GM23338 (cell line): Measurements from ENCODE around the gene NHS. TPM values are rescaled to one million over a fixed set of nuclear protein-coding genes. Genes with fewer than 3 reads are reported as not detected.
A peak's percentile ranks its signal among the peaks of the same experiment; 100 is the strongest.

Experiments
- ATAC-seq: fragments of 200-7000 bp; cut with Tn5 transposase; 3 replicates; pipeline ENCODE4 v1.9.1; 2020
- DNase-seq: peaks from one replicate; pipeline ENCODE4 v3.0.0-alpha.2; 2015; ENCODE audit warnings: low spot score
- H2AFZ ChIP-seq: fragments of 200-600 bp; sonication (generic); 2 replicates; pipeline ENCODE4 v1.8.0; 2016; ENCODE audit warnings: antibody characterized with exemption, mild to moderate bottlenecking, moderate library complexity
- H3F3A ChIP-seq: fragments of 200-600 bp; sonication (generic); replicated peaks from 2 replicates; pipeline ENCODE4 v1.8.0; 2017; ENCODE audit warnings: antibody characterized with exemption, mixed run types, low read depth
- H3K27ac ChIP-seq: fragments of 200-600 bp; sonication (generic); 2 replicates; pipeline ENCODE4 v1.6.1; 2016; ENCODE audit warnings: low read depth
- H3K27me3 ChIP-seq: fragments of 200-600 bp; sonication (generic); 2 replicates; pipeline ENCODE4 v1.8.0; 2016; ENCODE audit warnings: mild to moderate bottlenecking, mixed run types, moderate library complexity; ENCODE audit not compliant: insufficient read depth
- H3K36me3 ChIP-seq: fragments of 200-600 bp; sonication (generic); 2 replicates; pipeline ENCODE4 v1.8.0; 2016; ENCODE audit warnings: mild to moderate bottlenecking; ENCODE audit not compliant: insufficient read depth
- H3K4me1 ChIP-seq: fragments of 200-600 bp; sonication (generic); 2 replicates; pipeline ENCODE4 v1.8.0; 2016; ENCODE audit warnings: mild to moderate bottlenecking, moderate library complexity; ENCODE audit not compliant: insufficient read depth
- H3K4me2 ChIP-seq: fragments of 200-600 bp; sonication (generic); 2 replicates; pipeline ENCODE4 v1.7.1; 2017; ENCODE audit warnings: mixed run types
- H3K4me3 ChIP-seq: fragments of 200-600 bp; sonication (generic); 2 replicates; pipeline ENCODE4 v1.6.1; 2016; ENCODE audit warnings: mixed run types
- H3K79me2 ChIP-seq: fragments of 200-600 bp; sonication (generic); replicated peaks from 2 replicates; pipeline ENCODE4 v1.8.0; 2017; ENCODE audit warnings: mild to moderate bottlenecking; ENCODE audit not compliant: insufficient read depth
- H3K9me2 ChIP-seq: fragments of 200-600 bp; sonication (generic); 2 replicates; pipeline ENCODE4 v1.8.0; 2017; ENCODE audit not compliant: insufficient read depth
- H4K20me1 ChIP-seq: fragments of 200-600 bp; sonication (generic); replicated peaks from 2 replicates; pipeline ENCODE4 v1.8.0; 2017; ENCODE audit warnings: mild to moderate bottlenecking; ENCODE audit not compliant: insufficient read depth
- H3K27ac Mint-ChIP-seq: 2 replicates; pipeline ENCODE4 v1.8.0; 2020; ENCODE audit warnings: inconsistent platforms, mild to moderate bottlenecking, moderate library complexity, mixed read lengths
- H3K27me3 Mint-ChIP-seq: 3 replicates; pipeline ENCODE4 v1.8.0; 2022; ENCODE audit warnings: low read depth, mild to moderate bottlenecking, moderate library complexity, mixed read lengths, inconsistent platforms; ENCODE audit not compliant: insufficient read depth, poor library complexity
- H3K36me3 Mint-ChIP-seq: 3 replicates; pipeline ENCODE4 v1.8.0; 2021; ENCODE audit warnings: low read depth, mild to moderate bottlenecking, inconsistent platforms, moderate library complexity, mixed read lengths
- H3K4me1 Mint-ChIP-seq: 3 replicates; pipeline ENCODE4 v1.8.0; 2020; ENCODE audit warnings: mild to moderate bottlenecking, inconsistent platforms, mixed read lengths
- H3K4me3 Mint-ChIP-seq: 3 replicates; pipeline ENCODE4 v1.8.0; 2021; ENCODE audit warnings: moderate library complexity, mild to moderate bottlenecking, inconsistent platforms, mixed read lengths
- H3K9me3 Mint-ChIP-seq: 3 replicates; pipeline ENCODE4 v1.8.0; 2020; ENCODE audit warnings: moderate library complexity, mild to moderate bottlenecking, inconsistent platforms, mixed read lengths
- EZH2 ChIP-seq: fragments of 200-600 bp; sonication (generic); IDR thresholded peaks from one replicate; pipeline ENCODE4 v1.8.0; 2017; ENCODE audit warnings: antibody characterized with exemption, mild to moderate bottlenecking, low read depth; ENCODE audit not compliant: unreplicated experiment
- EZH2phosphoT487 ChIP-seq: fragments of 200-600 bp; sonication (generic); IDR thresholded peaks from one replicate; pipeline ENCODE4 v1.8.1; 2018; ENCODE audit warnings: antibody characterized with exemption; ENCODE audit not compliant: unreplicated experiment
- JUNB ChIP-seq: IDR thresholded peaks from one replicate; pipeline ENCODE4 v1.6.1; 2016; ENCODE audit warnings: antibody characterized with exemption; ENCODE audit not compliant: unreplicated experiment
- NANOG ChIP-seq: IDR thresholded peaks from 2 replicates; pipeline ENCODE4 v1.6.1; 2016; ENCODE audit warnings: antibody characterized with exemption, borderline replicate concordance
- POLR2AphosphoS5 ChIP-seq: IDR thresholded peaks from 2 replicates; pipeline ENCODE4 v1.6.1; 2016; ENCODE audit warnings: antibody characterized with exemption, low read depth
- STAT1 ChIP-seq: IDR thresholded peaks from one replicate; pipeline ENCODE4 v1.6.1; 2016; ENCODE audit warnings: antibody characterized with exemption; ENCODE audit not compliant: unreplicated experiment
- ZNF114 ChIP-seq: fragments of 250-450 bp; sonication (Bioruptor Pico); IDR thresholded peaks from 2 replicates; pipeline ENCODE4 v1.5.0; 2020; ENCODE audit warnings: mild to moderate bottlenecking, moderate library complexity
- ZNF331 ChIP-seq: fragments of 250-450 bp; sonication (Bioruptor Pico); IDR thresholded peaks from 2 replicates; pipeline ENCODE4 v1.5.0; 2020; ENCODE audit warnings: low read depth, mild to moderate bottlenecking, moderate library complexity
- polyA plus RNA-seq: library from polyadenylated mRNA; unstranded; fragments of >200 nt; fragmentation: Nextera tagmentation; extraction: Ambion mirVana; gene quantifications from 2 replicates; pipeline ENCODE4 v1.2.1, GENCODE V29; 2016
- total RNA-seq: library from RNA; depleted of rRNA; stranded (reverse); fragments of >200 nt; shearing (Covaris generic); gene quantifications from 2 replicates; pipeline ENCODE4 v1.2.3, GENCODE V29; 2014
- TF ChIP-seq, protein P1 (sequence below), 2 experiments: fragments of 200-600 bp in 1 of 2; sonication (generic) in 1 of 2; conservative IDR thresholded peaks; 2 replicates each; pipeline versions ENCODE4 v1.5.1 to v1.6.1; 2016 to 2017; ENCODE audit warnings: antibody characterized with exemption in 2 of 2, low read depth in 2 of 2, mild to moderate bottlenecking in 2 of 2, moderate library complexity in 1 of 2
- TF ChIP-seq, protein P2 (sequence below): IDR thresholded peaks from one replicate; pipeline ENCODE4 v1.6.1; 2018; ENCODE audit warnings: antibody characterized with exemption; ENCODE audit not compliant: unreplicated experiment
- TF ChIP-seq, protein P3 (sequence below): IDR thresholded peaks from 2 replicates; pipeline ENCODE4 v1.6.1; 2016; ENCODE audit warnings: antibody characterized with exemption

The NHS gene
- total and polyA plus RNA-seq, 2 experiments from 2014 or later = 1.8 to 8.2 TPM

DNA sequence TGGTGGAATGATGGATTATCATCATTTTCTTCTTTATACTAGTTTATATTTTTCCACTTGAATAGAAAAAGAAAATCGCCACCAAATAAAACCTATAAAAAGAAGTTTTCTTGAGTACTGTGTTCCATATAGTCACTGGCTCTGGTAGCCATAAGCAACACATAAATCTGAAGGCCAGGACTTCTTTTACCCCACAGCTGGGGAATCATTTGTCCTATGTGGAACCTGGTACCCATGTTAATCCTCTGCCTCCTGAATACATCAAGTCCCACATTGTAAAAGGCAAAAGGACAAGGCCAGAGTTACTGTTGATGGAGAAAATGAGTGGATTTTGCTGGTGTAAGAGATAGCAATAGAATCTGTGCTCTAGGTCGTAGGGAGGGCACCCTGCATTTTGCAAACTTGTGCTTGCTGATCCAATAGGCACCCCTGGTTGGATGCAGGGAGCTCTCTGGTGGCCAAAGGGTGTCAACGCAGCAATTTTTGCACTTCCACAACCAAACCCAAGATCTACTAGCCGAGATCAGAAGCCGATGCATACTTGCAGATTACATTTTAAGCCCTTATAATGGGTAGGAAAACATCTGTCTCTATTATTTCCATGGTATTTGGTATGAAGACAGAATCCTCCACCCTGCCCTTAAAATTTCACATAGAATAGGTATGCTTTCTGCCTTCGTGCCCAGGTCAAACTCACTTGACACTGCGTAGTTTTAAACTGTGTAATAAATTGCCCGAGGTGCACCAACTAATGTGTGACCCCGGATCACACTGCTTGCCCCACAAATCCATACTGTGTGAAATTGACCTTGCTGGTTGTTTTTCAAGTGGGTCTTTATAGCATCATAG lies 216.1 kb downstream of the NHS start (continued):
- TF ChIP-seq, protein P1, sequence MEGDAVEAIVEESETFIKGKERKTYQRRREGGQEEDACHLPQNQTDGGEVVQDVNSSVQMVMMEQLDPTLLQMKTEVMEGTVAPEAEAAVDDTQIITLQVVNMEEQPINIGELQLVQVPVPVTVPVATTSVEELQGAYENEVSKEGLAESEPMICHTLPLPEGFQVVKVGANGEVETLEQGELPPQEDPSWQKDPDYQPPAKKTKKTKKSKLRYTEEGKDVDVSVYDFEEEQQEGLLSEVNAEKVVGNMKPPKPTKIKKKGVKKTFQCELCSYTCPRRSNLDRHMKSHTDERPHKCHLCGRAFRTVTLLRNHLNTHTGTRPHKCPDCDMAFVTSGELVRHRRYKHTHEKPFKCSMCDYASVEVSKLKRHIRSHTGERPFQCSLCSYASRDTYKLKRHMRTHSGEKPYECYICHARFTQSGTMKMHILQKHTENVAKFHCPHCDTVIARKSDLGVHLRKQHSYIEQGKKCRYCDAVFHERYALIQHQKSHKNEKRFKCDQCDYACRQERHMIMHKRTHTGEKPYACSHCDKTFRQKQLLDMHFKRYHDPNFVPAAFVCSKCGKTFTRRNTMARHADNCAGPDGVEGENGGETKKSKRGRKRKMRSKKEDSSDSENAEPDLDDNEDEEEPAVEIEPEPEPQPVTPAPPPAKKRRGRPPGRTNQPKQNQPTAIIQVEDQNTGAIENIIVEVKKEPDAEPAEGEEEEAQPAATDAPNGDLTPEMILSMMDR (conservative IDR thresholded peaks at IDR 0.05; ENCODE audit: low read depth in 2 of 2) = peak; percentile 62 to 81
- no peak for TF ChIP-seq EZH2
- TF ChIP-seq NANOG = no peak
- no peak for TF ChIP-seq POLR2AphosphoS5
- TF ChIP-seq JUNB = no peak

DNA sequence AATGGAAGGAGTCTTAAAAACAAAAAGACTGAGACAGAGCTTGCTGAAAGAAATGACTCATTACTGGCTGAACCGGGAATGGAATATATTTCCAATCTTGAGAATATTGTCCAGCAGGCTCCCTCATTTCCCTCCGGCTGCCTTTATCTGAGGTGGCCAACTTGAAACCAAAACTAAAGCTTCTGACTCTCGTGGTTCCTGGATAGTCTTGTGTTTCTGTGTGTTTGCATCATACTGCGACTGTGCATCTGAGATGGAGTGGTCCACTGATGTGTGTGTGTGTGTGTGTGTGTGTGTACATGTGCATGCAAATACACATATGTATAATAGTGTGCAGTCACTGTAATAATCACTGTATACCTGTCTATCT lies 216.7 kb downstream of the NHS start:
- H3K4me2 ChIP-seq = no peak overlapping the region
- ATAC-seq = no peak
- H3K9me3 Mint-ChIP-seq = no peaks in the 10 kb centered on the region
- H3K36me3 Mint-ChIP-seq = no peaks in the 10 kb centered on the region
- H4K20me1 ChIP-seq = no peaks in the 10 kb centered on the region
- peaks cover 10% of the 10 kb centered on the region for H3K4me1 Mint-ChIP-seq
- DNase-seq = no peak
- H3K27me3 ChIP-seq = no peaks in the 10 kb centered on the region
- H3K4me1 ChIP-seq = no peaks in the 10 kb centered on the region
- H3K27ac Mint-ChIP-seq = no peak overlapping the region
- no peak overlapping the region for H2AFZ ChIP-seq
- H3K4me3 ChIP-seq = no peak overlapping the region
- H3K36me3 ChIP-seq = no peaks in the 10 kb centered on the region
- H3K4me3 Mint-ChIP-seq = no peak overlapping the region
- no peaks in the 10 kb centered on the region for H3F3A ChIP-seq
- no peak overlapping the region for H3K27ac ChIP-seq
- no peaks in the 10 kb centered on the region for H3K9me2 ChIP-seq
- H3K27me3 Mint-ChIP-seq = peaks cover 2% of the 10 kb centered on the region
- no peaks in the 10 kb centered on the region for H3K79me2 ChIP-seq
- TF ChIP-seq STAT1 (no peak), ZNF331 (CRISPR knock-in tag) (no peak), EZH2phosphoT487 (no peak), EZH2 (no peak), NANOG (no peak), JUNB (no peak), POLR2AphosphoS5 (no peak), ZNF114 (CRISPR knock-in tag) (no peak)
- TF ChIP-seq, protein P1 (conservative IDR thresholded peaks at IDR 0.05; ENCODE audit: low read depth in 2 of 2) = no peak
- TF ChIP-seq, protein P2, sequence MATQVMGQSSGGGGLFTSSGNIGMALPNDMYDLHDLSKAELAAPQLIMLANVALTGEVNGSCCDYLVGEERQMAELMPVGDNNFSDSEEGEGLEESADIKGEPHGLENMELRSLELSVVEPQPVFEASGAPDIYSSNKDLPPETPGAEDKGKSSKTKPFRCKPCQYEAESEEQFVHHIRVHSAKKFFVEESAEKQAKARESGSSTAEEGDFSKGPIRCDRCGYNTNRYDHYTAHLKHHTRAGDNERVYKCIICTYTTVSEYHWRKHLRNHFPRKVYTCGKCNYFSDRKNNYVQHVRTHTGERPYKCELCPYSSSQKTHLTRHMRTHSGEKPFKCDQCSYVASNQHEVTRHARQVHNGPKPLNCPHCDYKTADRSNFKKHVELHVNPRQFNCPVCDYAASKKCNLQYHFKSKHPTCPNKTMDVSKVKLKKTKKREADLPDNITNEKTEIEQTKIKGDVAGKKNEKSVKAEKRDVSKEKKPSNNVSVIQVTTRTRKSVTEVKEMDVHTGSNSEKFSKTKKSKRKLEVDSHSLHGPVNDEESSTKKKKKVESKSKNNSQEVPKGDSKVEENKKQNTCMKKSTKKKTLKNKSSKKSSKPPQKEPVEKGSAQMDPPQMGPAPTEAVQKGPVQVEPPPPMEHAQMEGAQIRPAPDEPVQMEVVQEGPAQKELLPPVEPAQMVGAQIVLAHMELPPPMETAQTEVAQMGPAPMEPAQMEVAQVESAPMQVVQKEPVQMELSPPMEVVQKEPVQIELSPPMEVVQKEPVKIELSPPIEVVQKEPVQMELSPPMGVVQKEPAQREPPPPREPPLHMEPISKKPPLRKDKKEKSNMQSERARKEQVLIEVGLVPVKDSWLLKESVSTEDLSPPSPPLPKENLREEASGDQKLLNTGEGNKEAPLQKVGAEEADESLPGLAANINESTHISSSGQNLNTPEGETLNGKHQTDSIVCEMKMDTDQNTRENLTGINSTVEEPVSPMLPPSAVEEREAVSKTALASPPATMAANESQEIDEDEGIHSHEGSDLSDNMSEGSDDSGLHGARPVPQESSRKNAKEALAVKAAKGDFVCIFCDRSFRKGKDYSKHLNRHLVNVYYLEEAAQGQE = no peak
- TF ChIP-seq, protein P3, sequence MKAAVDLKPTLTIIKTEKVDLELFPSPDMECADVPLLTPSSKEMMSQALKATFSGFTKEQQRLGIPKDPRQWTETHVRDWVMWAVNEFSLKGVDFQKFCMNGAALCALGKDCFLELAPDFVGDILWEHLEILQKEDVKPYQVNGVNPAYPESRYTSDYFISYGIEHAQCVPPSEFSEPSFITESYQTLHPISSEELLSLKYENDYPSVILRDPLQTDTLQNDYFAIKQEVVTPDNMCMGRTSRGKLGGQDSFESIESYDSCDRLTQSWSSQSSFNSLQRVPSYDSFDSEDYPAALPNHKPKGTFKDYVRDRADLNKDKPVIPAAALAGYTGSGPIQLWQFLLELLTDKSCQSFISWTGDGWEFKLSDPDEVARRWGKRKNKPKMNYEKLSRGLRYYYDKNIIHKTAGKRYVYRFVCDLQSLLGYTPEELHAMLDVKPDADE = no peak
